ENCODE data around the gene IRF7.
"Not testable (repeated sequence)": the region's sequence is repeated elsewhere in the genome, so short reads cannot be mapped to it uniquely, and the experiment has no call there.

The IRF7 gene

DNA sequence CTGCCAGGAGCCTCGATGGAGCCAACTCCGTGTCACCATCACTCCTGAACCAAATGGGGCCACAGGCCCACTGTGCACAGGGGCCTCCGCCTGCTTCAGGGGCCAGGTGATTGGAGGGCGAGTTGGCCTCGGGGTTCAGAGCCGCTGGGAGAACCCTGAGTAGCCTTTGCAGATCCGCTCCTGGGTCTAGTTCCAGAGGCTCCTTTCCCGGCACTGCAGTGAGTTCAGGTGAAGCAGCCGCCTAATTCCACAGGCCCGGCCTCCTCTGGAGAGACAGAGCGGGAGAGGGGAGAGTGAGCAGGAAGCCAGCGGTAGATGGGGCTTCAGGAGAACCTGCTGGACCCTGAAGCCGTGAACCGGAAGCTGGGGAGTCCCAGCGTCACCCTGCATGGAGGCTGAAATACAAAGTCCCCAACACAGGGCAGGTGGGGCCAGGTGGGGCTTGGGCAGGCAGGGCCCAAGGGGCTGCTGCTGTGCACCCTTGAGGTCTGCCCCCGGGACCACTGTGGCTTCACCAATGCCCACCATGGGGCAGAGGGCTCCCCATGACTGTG is 43.9 kb upstream of the IRF7 start:
- Histone ChIP-seq H3K9me3 (no peaks in the 10 kb centered on the region), H3K4me1 (ENCODE audit: control insufficient read depth in 1 of 2, insufficient read depth in 1 of 2, low read depth in 1 of 2, low read length in 1 of 2) (no peaks in the 10 kb centered on the region), H3K27me3 (no peaks in the 10 kb centered on the region), H3K4me3 (ENCODE audit: low read depth in 1 of 2, low read length in 1 of 2) (no peak overlapping the region), H3K36me3 (peaks cover 44% of the 10 kb centered on the region), H3K27ac (no peak overlapping the region)
- TF ChIP-seq CTCF (IDR thresholded peaks at IDR 0.05), result no peak

DNA sequence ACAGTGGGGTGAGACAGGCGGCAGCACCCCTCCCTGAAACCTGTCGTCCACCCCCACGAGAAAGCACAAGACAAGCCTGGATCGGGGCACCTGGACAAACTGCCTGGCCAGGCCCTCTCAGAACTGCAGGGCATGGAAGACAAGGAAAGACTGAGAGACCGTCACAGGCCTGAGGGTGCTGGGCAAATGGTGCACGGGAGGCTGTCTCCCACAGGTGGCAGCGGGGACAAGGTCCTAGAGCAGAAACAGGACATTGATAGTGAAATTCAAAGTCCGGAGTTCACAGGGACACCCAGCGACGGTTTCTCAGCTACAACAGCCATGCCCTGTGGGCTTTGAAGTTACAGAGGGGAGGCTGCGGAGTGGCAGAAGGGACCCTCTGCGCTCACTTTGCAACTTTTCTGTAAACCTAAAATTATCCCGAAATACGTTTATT is 42.0 kb upstream of the IRF7 start:
- Histone ChIP-seq H3K4me1 (ENCODE audit: control insufficient read depth in 1 of 2, insufficient read depth in 1 of 2, low read depth in 1 of 2, low read length in 1 of 2) (no peaks in the 10 kb centered on the region), H3K27me3 (no peaks in the 10 kb centered on the region), H3K27ac (no peak overlapping the region), H3K4me3 (ENCODE audit: low read depth in 1 of 2, low read length in 1 of 2) (no peak overlapping the region), H3K36me3 (peaks cover 39% of the 10 kb centered on the region), H3K9me3 (no peaks in the 10 kb centered on the region)
- no peak for TF ChIP-seq CTCF (IDR thresholded peaks at IDR 0.05)

- Histone ChIP-seq H3K4me3 (ENCODE audit: low read depth in 1 of 2, low read length in 1 of 2) (no peak overlapping the region), H3K27me3 (no peaks in the 10 kb centered on the region), H3K9me3 (no peaks in the 10 kb centered on the region), H3K4me1 (ENCODE audit: control insufficient read depth in 1 of 2, insufficient read depth in 1 of 2, low read depth in 1 of 2, low read length in 1 of 2) (no peaks in the 10 kb centered on the region), H3K27ac (no peak overlapping the region), H3K36me3 (peaks cover 44% of the 10 kb centered on the region)
- no peak for TF ChIP-seq CTCF (IDR thresholded peaks at IDR 0.05)
Observed at GRCh38 chr11:656866-657265, 41.1 kb upstream of the IRF7 start.

- Histone ChIP-seq H3K36me3 (peaks cover 45% of the 10 kb centered on the region), H3K4me3 (ENCODE audit: low read depth in 1 of 2, low read length in 1 of 2) (no peak overlapping the region)
- TF ChIP-seq CTCF (IDR thresholded peaks at IDR 0.05), result no peak
Observed at GRCh38 chr11:656426-656825, 40.7 kb upstream of the IRF7 start.

DNA sequence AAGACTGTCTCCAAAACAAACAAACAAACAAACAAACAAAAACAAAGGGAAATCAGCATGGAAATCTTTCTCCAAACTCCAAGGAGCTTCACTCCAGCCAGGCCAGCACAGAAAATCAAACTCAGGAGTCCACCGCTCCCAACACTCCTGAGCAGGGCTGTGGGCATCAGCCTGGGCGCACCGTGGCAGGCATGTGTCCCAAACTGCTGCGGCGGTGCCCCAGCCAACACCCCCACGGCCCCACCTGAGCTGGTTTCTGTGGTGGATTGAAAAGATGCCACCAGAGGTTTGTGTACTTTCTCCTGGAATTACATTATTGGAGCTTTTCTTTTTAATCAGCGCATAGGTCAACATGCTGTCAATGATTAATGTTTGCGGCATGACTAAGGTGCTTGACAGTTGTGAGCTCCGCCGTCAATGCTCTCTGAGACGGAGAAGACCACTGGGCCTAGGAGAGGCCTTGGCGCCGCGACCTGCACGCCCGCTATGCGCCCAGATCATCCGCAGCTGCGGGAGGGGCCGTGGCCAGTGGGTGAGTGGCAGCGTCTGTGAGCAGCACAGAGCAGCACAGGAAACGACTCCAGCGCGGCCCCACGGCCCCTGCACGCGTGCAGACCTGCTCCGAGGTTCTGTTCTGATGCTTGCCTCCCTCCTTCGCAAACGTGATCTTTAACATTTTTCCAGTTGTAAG is 39.4 kb upstream of the IRF7 start:
- Histone ChIP-seq H3K27ac (no peak overlapping the region), H3K27me3 (no peaks in the 10 kb centered on the region), H3K36me3 (peaks cover 48% of the 10 kb centered on the region), H3K4me1 (ENCODE audit: control insufficient read depth in 1 of 2, insufficient read depth in 1 of 2, low read depth in 1 of 2, low read length in 1 of 2) (no peaks in the 10 kb centered on the region), H3K4me3 (ENCODE audit: low read depth in 1 of 2, low read length in 1 of 2) (no peak overlapping the region), H3K9me3 (no peaks in the 10 kb centered on the region)
- TF ChIP-seq CTCF (IDR thresholded peaks at IDR 0.05), result no peak

More at GRCh38 chr11:656426-656825, 40.7 kb upstream of the IRF7 start:
- Histone ChIP-seq H3K9me3 (no peaks in the 10 kb centered on the region), H3K4me1 (ENCODE audit: control insufficient read depth in 1 of 2, insufficient read depth in 1 of 2, low read depth in 1 of 2, low read length in 1 of 2) (no peaks in the 10 kb centered on the region), H3K27ac (no peak overlapping the region), H3K27me3 (no peaks in the 10 kb centered on the region)

GRCh38 chr11:654444-654843 is 38.7 kb upstream of the IRF7 start:
- not testable (repeated sequence) for H3K27ac ChIP-seq; H3K27me3 ChIP-seq; H3K4me3 ChIP-seq (ENCODE audit: low read depth in 1 of 2, low read length in 1 of 2); H3K9me3 ChIP-seq; H3K4me1 ChIP-seq (ENCODE audit: control insufficient read depth in 1 of 2, insufficient read depth in 1 of 2, low read depth in 1 of 2, low read length in 1 of 2)
- peaks cover 41% of the 10 kb centered on the region for H3K36me3 ChIP-seq

All from neutrophil (primary cell).